ENCODE measurements around the gene SIX6. TPM values are rescaled to one million over a fixed set of nuclear protein-coding genes. Genes with fewer than 3 reads are reported as not detected.
A peak's percentile ranks its signal among the peaks of the same experiment; 100 is the strongest.
"Not testable (repeated sequence)": the region's sequence is repeated elsewhere in the genome, so short reads cannot be mapped to it uniquely, and the experiment has no call there.

The SIX6 gene
- total RNA-seq (not detected), total RNA-seq (0 to 0.14 (median 0) reads per million in 29 experiments)
- not detected for total RNA-seq (2013)

- CTCF ChIA-PET = no interaction called here
- POLR2A ChIA-PET = no interaction called here
- H3K36me3 Mint-ChIP-seq = no peaks in the 10 kb centered on the region
- Histone ChIP-seq H3K4me1 (ENCODE audit: control insufficient read depth in 1 of 2, extremely low read depth in 1 of 2, insufficient read depth in 2 of 2, low read length in 2 of 2) (peaks cover 2 to 30% of the 10 kb centered on the region in 2 experiments), H3K36me3 (ENCODE audit: control insufficient read depth in 2 of 2, extremely low read depth in 1 of 2, insufficient read depth in 1 of 2, low read length in 1 of 2) (no peaks in the 10 kb centered on the region), H3K27me3 (replicated peaks in 1 of 2; ENCODE audit: control insufficient read depth in 2 of 2, extremely low read depth in 1 of 2, insufficient read depth in 2 of 2, low read length in 1 of 2) (peaks cover 49 to 62% of the 10 kb centered on the region in 2 experiments), H3K27ac (ENCODE audit: low read length) (no peak within 1 kb of the TSS), H3K4me3 (ENCODE audit: control insufficient read depth in 1 of 2, extremely low read depth in 1 of 2, low read length in 1 of 2) (peak within 1 kb of the TSS in 1 of 2 donors; percentile 11), H3K9me3 (peaks cover 3% of the 10 kb centered on the region)
- H3K4me3 Mint-ChIP-seq = peak within 1 kb of the TSS in 1 of 3 donors; percentile 62
- peaks cover 65 to 80% of the 10 kb centered on the region in 2 donors for H3K27me3 Mint-ChIP-seq
- WGBS (ENCODE audit: insufficient coverage) = 7% methylated on average over 49 of the region's 55 CpGs
- H3K9me3 Mint-ChIP-seq = no peaks in the 10 kb centered on the region
- ATAC-seq (replicated peaks in 1 of 4) (peak in 1 of 4 experiments; percentile 16), DNase-seq (no peak)
- peaks cover 14 to 27% (median 21%) of the 10 kb centered on the region in 3 donors for H3K4me1 Mint-ChIP-seq
- H3K27ac Mint-ChIP-seq = no peak within 1 kb of the TSS
Measured at GRCh38 chr14:60508707-60509437, at the start of gene SIX6. TSS of gene SIX6 (plus strand) at chr14:60509146. CDS start at chr14:60509399, 253 bp downstream.

- H3K36me3 ChIP-seq (ENCODE audit: control insufficient read depth in 2 of 2, extremely low read depth in 1 of 2, insufficient read depth in 1 of 2, low read length in 1 of 2); DNase-seq; H3K4me1 ChIP-seq (ENCODE audit: control insufficient read depth in 1 of 2, extremely low read depth in 1 of 2, insufficient read depth in 2 of 2, low read length in 2 of 2); H3K27me3 ChIP-seq (replicated peaks in 1 of 2; ENCODE audit: control insufficient read depth in 2 of 2, extremely low read depth in 1 of 2, insufficient read depth in 2 of 2, low read length in 1 of 2); H3K9me3 ChIP-seq; H3K27ac ChIP-seq (ENCODE audit: low read length); H3K27ac Mint-ChIP-seq; H3K4me3 Mint-ChIP-seq; H3K4me3 ChIP-seq (ENCODE audit: control insufficient read depth in 1 of 2, extremely low read depth in 1 of 2, low read length in 1 of 2); ATAC-seq (replicated peaks in 1 of 4); H3K4me1 Mint-ChIP-seq; H3K36me3 Mint-ChIP-seq; CTCF ChIA-PET: not testable (repeated sequence)
- Mint-ChIP-seq H3K9me3 (peaks cover 0 to 15% (median 10%) of the 10 kb centered on the region in 3 donors), H3K27me3 (peaks cover 12 to 28% of the 10 kb centered on the region in 2 donors)
- POLR2A ChIA-PET = interaction anchor here (0.6 kb wide), 2 partner anchors 10 to 1743 kb away, joined by 3 to 5 read pairs; no protein-coding TSS in a partner anchor
- WGBS (ENCODE audit: insufficient coverage) = no CpG with 5 or more reads among the region's 7 CpGs
Measured at GRCh38 chr14:60480248-60480647, 28.7 kb upstream of the SIX6 start.

- Histone ChIP-seq H3K27ac (ENCODE audit: low read length) (no peak overlapping the region), H3K27me3 (replicated peaks in 1 of 2; ENCODE audit: control insufficient read depth in 2 of 2, extremely low read depth in 1 of 2, insufficient read depth in 2 of 2, low read length in 1 of 2) (peaks cover 12 to 15% of the 10 kb centered on the region in 2 experiments), H3K9me3 (no peaks in the 10 kb centered on the region), H3K36me3 (ENCODE audit: control insufficient read depth in 2 of 2, extremely low read depth in 1 of 2, insufficient read depth in 1 of 2, low read length in 1 of 2) (no peaks in the 10 kb centered on the region), H3K4me1 (ENCODE audit: control insufficient read depth in 1 of 2, extremely low read depth in 1 of 2, insufficient read depth in 2 of 2, low read length in 2 of 2) (peaks cover 0 to 11% of the 10 kb centered on the region in 2 experiments), H3K4me3 (ENCODE audit: control insufficient read depth in 1 of 2, extremely low read depth in 1 of 2, low read length in 1 of 2) (no peak overlapping the region)
- Mint-ChIP-seq H3K4me3 (no peak overlapping the region), H3K4me1 (peaks cover 0 to 5% (median 2%) of the 10 kb centered on the region in 3 donors), H3K27me3 (peaks cover 13 to 35% of the 10 kb centered on the region in 2 donors), H3K36me3 (no peaks in the 10 kb centered on the region), H3K9me3 (peaks cover 0 to 15% (median 10%) of the 10 kb centered on the region in 3 donors), H3K27ac (no peak overlapping the region)
- POLR2A ChIA-PET = no interaction called here
- no peak for ATAC-seq (replicated peaks in 1 of 4)
- CTCF ChIA-PET = no interaction called here
- DNase-seq = no peak
- no CpG with 5 or more reads among the region's 1 CpG for WGBS (ENCODE audit: insufficient coverage)
Measured at GRCh38 chr14:60482743-60483142, 26.2 kb upstream of the SIX6 start.

- Mint-ChIP-seq H3K4me1 (peaks cover 0 to 5% (median 2%) of the 10 kb centered on the region in 3 donors), H3K4me3 (peak overlapping the region in 1 of 3 donors; percentile 33), H3K27ac (no peak overlapping the region), H3K27me3 (peaks cover 7 to 30% of the 10 kb centered on the region in 2 donors), H3K36me3 (no peaks in the 10 kb centered on the region), H3K9me3 (peaks cover 0 to 7% (median 5%) of the 10 kb centered on the region in 3 donors)
- WGBS (ENCODE audit: insufficient coverage) = 16% methylated on average over 21 of the region's 25 CpGs
- H3K27me3 ChIP-seq (replicated peaks in 1 of 2; ENCODE audit: control insufficient read depth in 2 of 2, extremely low read depth in 1 of 2, insufficient read depth in 2 of 2, low read length in 1 of 2) = peaks cover 15 to 20% of the 10 kb centered on the region in 2 experiments
- no peak for ATAC-seq (replicated peaks in 1 of 4)
- POLR2A ChIA-PET = no interaction called here
- CTCF ChIA-PET = no interaction called here
- no peak overlapping the region for H3K27ac ChIP-seq (ENCODE audit: low read length)
- no peak for DNase-seq
- H3K4me3 ChIP-seq (ENCODE audit: control insufficient read depth in 1 of 2, extremely low read depth in 1 of 2, low read length in 1 of 2) = peak overlapping the region in 1 of 2 donors; percentile 54
- no peaks in the 10 kb centered on the region for H3K36me3 ChIP-seq (ENCODE audit: control insufficient read depth in 2 of 2, extremely low read depth in 1 of 2, insufficient read depth in 1 of 2, low read length in 1 of 2)
- peaks cover 0 to 11% of the 10 kb centered on the region in 2 experiments for H3K4me1 ChIP-seq (ENCODE audit: control insufficient read depth in 1 of 2, extremely low read depth in 1 of 2, insufficient read depth in 2 of 2, low read length in 2 of 2)
- H3K9me3 ChIP-seq = no peaks in the 10 kb centered on the region
Measured at GRCh38 chr14:60485057-60485597, 23.8 kb upstream of the SIX6 start.

DNA sequence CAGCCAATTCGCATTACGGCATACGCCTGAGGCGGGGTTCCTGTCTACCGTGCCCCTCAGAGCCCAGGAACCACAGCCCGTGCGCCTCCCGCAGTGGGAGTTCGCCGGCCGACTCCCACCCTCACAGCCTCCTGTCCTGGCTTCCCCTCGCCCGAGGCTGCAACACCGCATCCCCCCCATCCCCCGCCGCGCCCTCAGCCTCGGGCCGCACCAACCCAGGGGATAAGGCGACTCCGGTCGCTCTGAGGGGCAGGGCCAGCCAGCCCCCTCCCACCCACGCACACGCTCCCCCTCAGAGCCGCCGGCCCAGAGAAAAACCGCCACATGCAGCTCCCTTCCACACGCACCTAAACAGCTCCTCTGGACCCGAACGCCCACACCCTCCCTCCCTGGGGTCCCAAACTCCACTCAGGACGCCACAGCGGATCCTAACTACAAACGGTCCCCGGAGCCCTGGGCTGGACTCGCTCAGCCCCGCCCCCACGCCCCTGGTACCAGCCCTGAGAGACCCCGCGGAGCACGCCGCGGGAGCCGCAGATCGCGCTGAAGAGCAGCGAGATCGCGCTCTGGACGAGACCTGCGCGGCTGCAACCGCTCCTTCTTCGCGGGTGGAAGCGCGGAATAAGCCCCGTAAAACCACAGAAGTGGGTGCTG, 23.2 kb upstream of the SIX6 start, which contains the start of gene C14orf39:
Gene C14orf39 (minus strand): TSS at position 466 of the 654 bp plus-strand sequence. CDS start 985 bp downstream, outside the sequence.
- H3K27me3 Mint-ChIP-seq = peaks cover 10 to 30% of the 10 kb centered on the region in 2 donors
- POLR2A ChIA-PET = no interaction called here
- H3K4me3 ChIP-seq (ENCODE audit: control insufficient read depth in 1 of 2, extremely low read depth in 1 of 2, low read length in 1 of 2) = peak within 1 kb of the TSS in 1 of 2 donors; percentile 54
- peaks cover 0 to 2% (median 2%) of the 10 kb centered on the region in 3 donors for H3K9me3 Mint-ChIP-seq
- no peak within 1 kb of the TSS for H3K27ac ChIP-seq (ENCODE audit: low read length)
- peak in 3 of 35 experiments; percentile 13 to 19 (median 13) for DNase-seq
- peaks cover 15 to 20% of the 10 kb centered on the region in 2 experiments for H3K27me3 ChIP-seq (replicated peaks in 1 of 2; ENCODE audit: control insufficient read depth in 2 of 2, extremely low read depth in 1 of 2, insufficient read depth in 2 of 2, low read length in 1 of 2)
- peak in 2 of 4 experiments; percentile 27 to 52 for ATAC-seq (replicated peaks in 1 of 4)
- WGBS (ENCODE audit: insufficient coverage) = 6% methylated on average over 53 of the region's 57 CpGs
- no peaks in the 10 kb centered on the region for H3K36me3 Mint-ChIP-seq
- no peak within 1 kb of the TSS for H3K27ac Mint-ChIP-seq
- H3K9me3 ChIP-seq = no peaks in the 10 kb centered on the region
- peaks cover 0 to 11% of the 10 kb centered on the region in 2 experiments for H3K4me1 ChIP-seq (ENCODE audit: control insufficient read depth in 1 of 2, extremely low read depth in 1 of 2, insufficient read depth in 2 of 2, low read length in 2 of 2)
- H3K4me1 Mint-ChIP-seq = peaks cover 0 to 5% (median 2%) of the 10 kb centered on the region in 3 donors
- H3K4me3 Mint-ChIP-seq = peak within 1 kb of the TSS in 1 of 3 donors; percentile 33
- H3K36me3 ChIP-seq (ENCODE audit: control insufficient read depth in 2 of 2, extremely low read depth in 1 of 2, insufficient read depth in 1 of 2, low read length in 1 of 2) = no peaks in the 10 kb centered on the region
- CTCF ChIA-PET = no interaction called here

GRCh38 chr14:60487211-60487610, 21.7 kb upstream of the SIX6 start:
- Histone ChIP-seq H3K4me1 (ENCODE audit: control insufficient read depth in 1 of 2, extremely low read depth in 1 of 2, insufficient read depth in 2 of 2, low read length in 2 of 2) (peaks cover 0 to 11% of the 10 kb centered on the region in 2 experiments), H3K9me3 (no peaks in the 10 kb centered on the region), H3K27ac (ENCODE audit: low read length) (no peak overlapping the region), H3K27me3 (replicated peaks in 1 of 2; ENCODE audit: control insufficient read depth in 2 of 2, extremely low read depth in 1 of 2, insufficient read depth in 2 of 2, low read length in 1 of 2) (peaks cover 15 to 23% of the 10 kb centered on the region in 2 experiments), H3K36me3 (ENCODE audit: control insufficient read depth in 2 of 2, extremely low read depth in 1 of 2, insufficient read depth in 1 of 2, low read length in 1 of 2) (no peaks in the 10 kb centered on the region), H3K4me3 (ENCODE audit: control insufficient read depth in 1 of 2, extremely low read depth in 1 of 2, low read length in 1 of 2) (no peak overlapping the region)
- whole genome bisulfite sequencing (ENCODE audit: insufficient coverage) = no CpG with 5 or more reads among the region's 2 CpGs
- no peaks in the 10 kb centered on the region for H3K9me3 Mint-ChIP-seq
- no peak for ATAC-seq (replicated peaks in 1 of 4)
- no peaks in the 10 kb centered on the region for H3K36me3 Mint-ChIP-seq
- ChIA-PET CTCF (no interaction called here), POLR2A (no interaction called here)
- peaks cover 17 to 33% of the 10 kb centered on the region in 2 donors for H3K27me3 Mint-ChIP-seq
- H3K4me1 Mint-ChIP-seq = peaks cover 0 to 5% (median 2%) of the 10 kb centered on the region in 3 donors
- H3K27ac Mint-ChIP-seq = no peak overlapping the region
- no peak for DNase-seq
- no peak overlapping the region for H3K4me3 Mint-ChIP-seq
